SK-N-SH (cell line): ENCODE measurements around the gene TMEM170A. TPM values are rescaled to one million over a fixed set of nuclear protein-coding genes. Genes with fewer than 3 reads are reported as not detected.

Experiments
- CTCF ChIA-PET: fragments of 300-600, 350-600 bp; formaldehyde crosslinking; extraction: SDS; loops from one replicate; lab custom pipeline; 2021; lab: Yijun Ruan, JAX
- POLR2A ChIA-PET: fragments of 350-600 bp; sonication (Branson Sonifier 250); formaldehyde crosslinking; extraction: SDS; loops from one replicate; lab custom pipeline; 2020; ENCODE audit warnings: antibody characterized with exemption, inconsistent platforms; lab: Yijun Ruan, JAX
- DNase-seq: peaks from one replicate; pipeline ENCODE4 v3.0.0; 2012
- H2AFZ ChIP-seq: fragments of 200-600 bp; sonication (generic); 2 replicates; pipeline ENCODE4 v1.8.1; 2016; ENCODE audit warnings: antibody characterized with exemption, mild to moderate bottlenecking, low read depth
- H3F3A ChIP-seq: fragments of 200-600 bp; sonication (generic); replicated peaks from 2 replicates; pipeline ENCODE3; 2016; ENCODE audit warnings: antibody characterized with exemption, mild to moderate bottlenecking; ENCODE audit not compliant: insufficient read depth
- H3K27ac ChIP-seq, 2 experiments: fragments of 200-500 bp in 1 of 2; fragments of 200-600 bp in 1 of 2; sonication (Bioruptor generic) in 1 of 2; sonication (generic), shearing (Covaris generic) in 1 of 2; 2 replicates each; pipeline versions ENCODE4 v1.5.1 to v1.6.1; 2014 to 2016; ENCODE audit warnings: low read depth in 2 of 2, inconsistent platforms in 1 of 2, low read length in 1 of 2, mild to moderate bottlenecking in 1 of 2, mixed read lengths in 1 of 2
- H3K27me3 ChIP-seq: fragments of 200-600 bp; sonication (generic), shearing (Covaris generic); 2 replicates; pipeline ENCODE4 v1.6.1; 2016; ENCODE audit warnings: mixed run types; ENCODE audit not compliant: insufficient read depth
- H3K36me3 ChIP-seq, 2 experiments: fragments of 200-500 bp in 1 of 2; fragments of 200-600 bp in 1 of 2; sonication (Bioruptor generic) in 1 of 2; sonication (generic) in 1 of 2; replicated peaks in 1 of 2; 2 replicates each; pipeline versions ENCODE3 to v1.5.1; 2014 to 2016; ENCODE audit warnings: low read length in 1 of 2, mild to moderate bottlenecking in 1 of 2; ENCODE audit not compliant: insufficient read depth in 2 of 2, control insufficient read depth in 1 of 2
- H3K4me1 ChIP-seq, 2 experiments: fragments of 200-500 bp in 1 of 2; fragments of 200-600 bp in 1 of 2; sonication (Bioruptor generic) in 1 of 2; sonication (generic), shearing (Covaris generic) in 1 of 2; 2 replicates each; pipeline versions ENCODE4 v1.5.1 to v1.6.1; 2014 to 2016; ENCODE audit warnings: low read depth in 1 of 2, low read length in 1 of 2, mixed run types in 1 of 2; ENCODE audit not compliant: insufficient read depth in 2 of 2, control insufficient read depth in 1 of 2
- H3K4me2 ChIP-seq: fragments of 200-600 bp; sonication (generic), shearing (Covaris generic); 2 replicates; pipeline ENCODE4 v1.6.1; 2017; ENCODE audit warnings: mixed run types
- H3K4me3 ChIP-seq, 2 experiments: fragments of 200-500 bp in 1 of 2; fragments of 200-600 bp in 1 of 2; sonication (Bioruptor generic) in 1 of 2; sonication (generic), shearing (Covaris generic) in 1 of 2; 2 replicates each; pipeline versions ENCODE4 v1.5.1 to v1.8.1; 2014 to 2016; ENCODE audit warnings: low read depth in 2 of 2, inconsistent platforms in 1 of 2, low read length in 1 of 2, mild to moderate bottlenecking in 1 of 2, mixed read lengths in 1 of 2, moderate library complexity in 1 of 2
- H3K79me2 ChIP-seq: fragments of 200-600 bp; sonication (generic); 2 replicates; pipeline ENCODE4 v1.8.1; 2017; ENCODE audit warnings: mild to moderate bottlenecking; ENCODE audit not compliant: insufficient read depth
- H3K9ac ChIP-seq: fragments of 200-600 bp; sonication (generic); 2 replicates; pipeline ENCODE4 v1.6.1; 2017; ENCODE audit warnings: mixed run types
- H3K9me2 ChIP-seq: fragments of 200-600 bp; sonication (generic); 2 replicates; pipeline ENCODE4 v1.6.1; 2017; ENCODE audit warnings: mixed run types
- H3K9me3 ChIP-seq: fragments of 200-600 bp; sonication (generic); 2 replicates; pipeline ENCODE4 v1.6.1; 2017; ENCODE audit warnings: mixed run types, mild to moderate bottlenecking, moderate library complexity
- H4K20me1 ChIP-seq: fragments of 200-600 bp; sonication (generic); 2 replicates; pipeline ENCODE4 v1.6.1; 2017; ENCODE audit warnings: mild to moderate bottlenecking, mixed run types; ENCODE audit not compliant: insufficient read depth
- CHD2 ChIP-seq: fragments of 150-350 bp; IDR thresholded peaks from 2 replicates; pipeline ENCODE4 v1.6.1; 2018; ENCODE audit warnings: low read length; ENCODE audit not compliant: partially characterized antibody
- ELF1 ChIP-seq: IDR thresholded peaks from 2 replicates; pipeline ENCODE4 v1.4.0; 2012
- EP300 ChIP-seq, 2 experiments: IDR thresholded peaks; 2 replicates each; pipeline versions ENCODE4 v1.4.0 to v1.6.1; 2012; ENCODE audit warnings: borderline replicate concordance in 1 of 2, low read depth in 1 of 2, low read length in 1 of 2
- FOSL2 ChIP-seq: IDR thresholded peaks from 2 replicates; pipeline ENCODE4 v1.4.0; 2012; ENCODE audit warnings: low read depth, mild to moderate bottlenecking, moderate library complexity, borderline replicate concordance
- GABPA ChIP-seq: IDR thresholded peaks from 2 replicates; pipeline ENCODE4 v1.4.0; 2012; ENCODE audit warnings: low read depth, mild to moderate bottlenecking
- GATA2 ChIP-seq: sonication (generic); formaldehyde crosslinking; IDR thresholded peaks from 2 replicates; pipeline ENCODE4 v1.5.0; 2020; ENCODE audit warnings: mild to moderate bottlenecking, missing genetic modification reagents
- MEF2A ChIP-seq: IDR thresholded peaks from 2 replicates; pipeline ENCODE4 v1.4.0; 2012; ENCODE audit warnings: low read depth, borderline replicate concordance
- MXI1 ChIP-seq: IDR thresholded peaks from 2 replicates; pipeline ENCODE4 v1.6.1; 2012; ENCODE audit warnings: mild to moderate bottlenecking, low read depth, low read length, improper control_type of control experiment
- NFIC ChIP-seq: IDR thresholded peaks from 2 replicates; pipeline ENCODE4 v1.4.0; 2012; ENCODE audit warnings: borderline replicate concordance
- NRF1 ChIP-seq: IDR thresholded peaks from 2 replicates; pipeline ENCODE4 v1.6.1; 2012; ENCODE audit warnings: low read depth, mild to moderate bottlenecking, low read length
- POLR2AphosphoS5 ChIP-seq: IDR thresholded peaks from 2 replicates; pipeline ENCODE4 v1.6.1; 2012; ENCODE audit warnings: low read depth, low read length
- RAD21 ChIP-seq: IDR thresholded peaks from 2 replicates; pipeline ENCODE4 v1.6.1; 2012; ENCODE audit warnings: mild to moderate bottlenecking, low read length
- RFX5 ChIP-seq: IDR thresholded peaks from 2 replicates; pipeline ENCODE4 v1.6.1; 2012; ENCODE audit warnings: mild to moderate bottlenecking, improper control_type of control experiment, low read length
- RXRA ChIP-seq: IDR thresholded peaks from 2 replicates; pipeline ENCODE4 v1.4.0; 2012; ENCODE audit warnings: low read depth, mild to moderate bottlenecking, borderline replicate concordance
- SMC3 ChIP-seq: IDR thresholded peaks from 2 replicates; pipeline ENCODE4 v1.6.1; 2012; ENCODE audit warnings: low read depth, low read length, improper control_type of control experiment
- TAF1 ChIP-seq: IDR thresholded peaks from 2 replicates; pipeline ENCODE4 v1.6.1; 2012; ENCODE audit warnings: low read depth, mild to moderate bottlenecking, low read length, moderate library complexity, borderline replicate concordance
- TCF12 ChIP-seq: IDR thresholded peaks from 2 replicates; pipeline ENCODE4 v1.4.0; 2012
- TEAD4 ChIP-seq: IDR thresholded peaks from 2 replicates; pipeline ENCODE4 v1.4.0; 2012; ENCODE audit warnings: mild to moderate bottlenecking, borderline replicate concordance; ENCODE audit not compliant: insufficient read depth
- YY1 ChIP-seq: IDR thresholded peaks from 2 replicates; pipeline ENCODE4 v1.4.0; 2012; ENCODE audit warnings: low read depth, mild to moderate bottlenecking
- WGBS: methylation state at CpG from one replicate; pipeline ENCODE4 v1.1.6; 2017; ENCODE audit warnings: low lambda C conversion rate; 5-methylcytosine and 5-hydroxymethylcytosine counted together
- polyA plus RNA-seq, 3 experiments: library from polyadenylated mRNA; depleted of rRNA; stranded (reverse); fragments of >200 nt; gene quantifications; 2 replicates each; pipeline ENCODE4 v1.2.3, GENCODE V29; 2012
- TF ChIP-seq, protein P1 (sequence below): fragments of 200-600 bp; sonication (generic); IDR thresholded peaks from 2 replicates; pipeline ENCODE4 v1.6.1; 2017; ENCODE audit warnings: antibody characterized with exemption, mild to moderate bottlenecking, moderate library complexity
- TF ChIP-seq, protein P2 (sequence below): IDR thresholded peaks from 2 replicates; pipeline ENCODE4; 2012
- TF ChIP-seq, protein P3 (sequence below): IDR thresholded peaks from 2 replicates; pipeline ENCODE4 v1.6.1; 2012; ENCODE audit warnings: mild to moderate bottlenecking, low read depth, low read length, moderate library complexity
- TF ChIP-seq, protein P4 (sequence below): fragments of 150-350 bp; IDR thresholded peaks from 2 replicates; pipeline ENCODE4 v1.6.1; 2017; ENCODE audit warnings: antibody characterized with exemption, low read length, low read depth, borderline replicate concordance
- TF ChIP-seq, protein P5 (sequence below): IDR thresholded peaks from 2 replicates; pipeline ENCODE4 v1.4.0; 2012; ENCODE audit warnings: low read depth

TMEM170A gene, protein sequence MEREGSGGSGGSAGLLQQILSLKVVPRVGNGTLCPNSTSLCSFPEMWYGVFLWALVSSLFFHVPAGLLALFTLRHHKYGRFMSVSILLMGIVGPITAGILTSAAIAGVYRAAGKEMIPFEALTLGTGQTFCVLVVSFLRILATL
- polyA plus RNA-seq (2012; rRNA removed) = 9.2 and 11.0 TPM in 2 replicates
- 9.3 and 10.1 TPM in 2 replicates for polyA plus RNA-seq (2012; cell fraction: cytosol; rRNA removed)
- 9.7 and 11.5 TPM in 2 replicates for polyA plus RNA-seq (2012; cell fraction: nucleus; rRNA removed)

DNA sequence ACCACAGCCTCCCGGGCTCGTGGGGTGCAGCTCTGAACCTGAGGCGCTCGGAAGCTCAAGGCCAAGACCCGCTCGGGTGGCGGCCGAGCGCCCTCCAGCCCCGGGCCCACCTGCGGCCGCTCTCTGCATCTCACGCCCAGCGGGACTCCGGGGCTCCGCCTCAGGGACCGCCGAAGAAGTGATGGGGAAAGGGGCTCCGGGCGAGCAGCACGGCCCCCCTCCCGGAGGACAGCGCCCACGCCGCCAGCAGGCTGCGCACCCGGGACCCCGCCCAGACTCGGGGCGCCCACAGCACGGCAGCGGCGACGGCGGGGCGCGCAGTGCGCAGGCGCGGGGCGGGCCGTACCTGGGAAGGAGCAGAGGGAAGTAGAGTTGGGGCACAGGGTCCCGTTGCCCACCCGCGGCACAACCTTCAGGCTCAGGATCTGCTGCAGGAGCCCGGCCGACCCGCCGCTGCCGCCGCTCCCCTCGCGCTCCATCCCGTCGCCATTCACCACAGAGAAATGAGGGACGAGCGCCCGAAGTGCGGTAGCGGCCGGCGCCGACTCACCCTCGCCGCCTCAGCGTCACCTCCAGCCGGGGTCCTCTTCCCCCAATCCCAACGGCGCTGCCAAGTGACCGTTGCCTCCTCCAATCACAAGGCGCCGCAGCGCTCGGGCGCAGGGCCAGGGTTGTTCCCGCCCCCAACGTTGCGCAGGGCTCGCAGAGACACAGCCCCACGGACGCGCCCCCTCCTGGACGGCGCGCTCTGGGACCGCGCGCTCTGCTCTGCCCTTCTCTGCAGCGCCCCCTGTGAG lies at the start of gene TMEM170A:
Gene TMEM170A (minus strand): TSS at position 568 of the 797 bp plus-strand sequence. CDS start 89 bp downstream, at position 479.
- no peaks in the 10 kb centered on the region for H3K36me3 ChIP-seq
- no peaks in the 10 kb centered on the region for H3K9me2 ChIP-seq
- no peaks in the 10 kb centered on the region for H3K9me3 ChIP-seq
- peaks cover 2% of the 10 kb centered on the region for H3F3A ChIP-seq
- ChIA-PET CTCF (interaction anchor here (0.7 to 4.2 kb wide), 41 partner anchors 8 to 396 kb away, joined by 3 to 22 read pairs (median 4); partner anchors contain the start of gene CTRB2), POLR2A (interaction anchor here (1.0 to 1.2 kb wide), 3 partner anchors 31 to 266 kb away, joined by 3 to 4 read pairs (median 3); partner anchors contain the start of genes ADAT1 and CFDP1)
- H3K27me3 ChIP-seq = no peaks in the 10 kb centered on the region
- peak within 1 kb of the TSS; percentile 84 for H3K9ac ChIP-seq
- peak within 1 kb of the TSS; percentile 69 to 85 for H3K4me3 ChIP-seq
- DNase-seq = peak; percentile 98
- peak within 1 kb of the TSS; percentile 99 for H3K4me2 ChIP-seq
- peak within 1 kb of the TSS; percentile 80 to 95 for H3K27ac ChIP-seq
- H3K4me1 ChIP-seq = peaks cover 0 to 3% of the 10 kb centered on the region in 2 experiments; a peak in 2 of 4 replicates
- H4K20me1 ChIP-seq = peaks cover 22% of the 10 kb centered on the region
- H2AFZ ChIP-seq = peak within 1 kb of the TSS; percentile 95
- peaks cover 47% of the 10 kb centered on the region for H3K79me2 ChIP-seq
- WGBS = under 1% methylated on average over 37 of the region's 89 CpGs
- TF ChIP-seq SMC3 (peak; percentile 86), EP300 (IDR thresholded peaks at IDR 0.05; ENCODE audit: borderline replicate concordance in 1 of 2, low read depth in 1 of 2, low read length in 1 of 2) (no peak), FOSL2 (no peak), RAD21 (peak; percentile 77; the same call in 1 of the 2 replicates), POLR2AphosphoS5 (peak; percentile 97), CHD2 (peak; percentile 77), YY1 (no peak), NRF1 (peak; percentile 82), TEAD4 (0 out of 2 replicates have a peak, but pooled peaks have one; percentile 8), ELF1 (no peak), TAF1 (peak; percentile 26), MEF2A (no peak), RXRA (no peak), NFIC (peak; percentile 89), GABPA (no peak; the same call in 1 of the 2 replicates), RFX5 (no peak), TCF12 (0 out of 2 replicates have a peak, but pooled peaks have one; percentile 12), GATA2 (CRISPR knock-in tag) (no peak), MXI1 (peak; percentile 74)
- TF ChIP-seq, protein P1, sequence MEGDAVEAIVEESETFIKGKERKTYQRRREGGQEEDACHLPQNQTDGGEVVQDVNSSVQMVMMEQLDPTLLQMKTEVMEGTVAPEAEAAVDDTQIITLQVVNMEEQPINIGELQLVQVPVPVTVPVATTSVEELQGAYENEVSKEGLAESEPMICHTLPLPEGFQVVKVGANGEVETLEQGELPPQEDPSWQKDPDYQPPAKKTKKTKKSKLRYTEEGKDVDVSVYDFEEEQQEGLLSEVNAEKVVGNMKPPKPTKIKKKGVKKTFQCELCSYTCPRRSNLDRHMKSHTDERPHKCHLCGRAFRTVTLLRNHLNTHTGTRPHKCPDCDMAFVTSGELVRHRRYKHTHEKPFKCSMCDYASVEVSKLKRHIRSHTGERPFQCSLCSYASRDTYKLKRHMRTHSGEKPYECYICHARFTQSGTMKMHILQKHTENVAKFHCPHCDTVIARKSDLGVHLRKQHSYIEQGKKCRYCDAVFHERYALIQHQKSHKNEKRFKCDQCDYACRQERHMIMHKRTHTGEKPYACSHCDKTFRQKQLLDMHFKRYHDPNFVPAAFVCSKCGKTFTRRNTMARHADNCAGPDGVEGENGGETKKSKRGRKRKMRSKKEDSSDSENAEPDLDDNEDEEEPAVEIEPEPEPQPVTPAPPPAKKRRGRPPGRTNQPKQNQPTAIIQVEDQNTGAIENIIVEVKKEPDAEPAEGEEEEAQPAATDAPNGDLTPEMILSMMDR = peak; percentile 100
- TF ChIP-seq, protein P2, sequence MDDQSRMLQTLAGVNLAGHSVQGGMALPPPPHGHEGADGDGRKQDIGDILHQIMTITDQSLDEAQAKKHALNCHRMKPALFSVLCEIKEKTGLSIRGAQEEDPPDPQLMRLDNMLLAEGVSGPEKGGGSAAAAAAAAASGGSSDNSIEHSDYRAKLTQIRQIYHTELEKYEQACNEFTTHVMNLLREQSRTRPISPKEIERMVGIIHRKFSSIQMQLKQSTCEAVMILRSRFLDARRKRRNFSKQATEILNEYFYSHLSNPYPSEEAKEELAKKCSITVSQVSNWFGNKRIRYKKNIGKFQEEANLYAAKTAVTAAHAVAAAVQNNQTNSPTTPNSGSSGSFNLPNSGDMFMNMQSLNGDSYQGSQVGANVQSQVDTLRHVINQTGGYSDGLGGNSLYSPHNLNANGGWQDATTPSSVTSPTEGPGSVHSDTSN = peak; percentile 97
- TF ChIP-seq, protein P3, sequence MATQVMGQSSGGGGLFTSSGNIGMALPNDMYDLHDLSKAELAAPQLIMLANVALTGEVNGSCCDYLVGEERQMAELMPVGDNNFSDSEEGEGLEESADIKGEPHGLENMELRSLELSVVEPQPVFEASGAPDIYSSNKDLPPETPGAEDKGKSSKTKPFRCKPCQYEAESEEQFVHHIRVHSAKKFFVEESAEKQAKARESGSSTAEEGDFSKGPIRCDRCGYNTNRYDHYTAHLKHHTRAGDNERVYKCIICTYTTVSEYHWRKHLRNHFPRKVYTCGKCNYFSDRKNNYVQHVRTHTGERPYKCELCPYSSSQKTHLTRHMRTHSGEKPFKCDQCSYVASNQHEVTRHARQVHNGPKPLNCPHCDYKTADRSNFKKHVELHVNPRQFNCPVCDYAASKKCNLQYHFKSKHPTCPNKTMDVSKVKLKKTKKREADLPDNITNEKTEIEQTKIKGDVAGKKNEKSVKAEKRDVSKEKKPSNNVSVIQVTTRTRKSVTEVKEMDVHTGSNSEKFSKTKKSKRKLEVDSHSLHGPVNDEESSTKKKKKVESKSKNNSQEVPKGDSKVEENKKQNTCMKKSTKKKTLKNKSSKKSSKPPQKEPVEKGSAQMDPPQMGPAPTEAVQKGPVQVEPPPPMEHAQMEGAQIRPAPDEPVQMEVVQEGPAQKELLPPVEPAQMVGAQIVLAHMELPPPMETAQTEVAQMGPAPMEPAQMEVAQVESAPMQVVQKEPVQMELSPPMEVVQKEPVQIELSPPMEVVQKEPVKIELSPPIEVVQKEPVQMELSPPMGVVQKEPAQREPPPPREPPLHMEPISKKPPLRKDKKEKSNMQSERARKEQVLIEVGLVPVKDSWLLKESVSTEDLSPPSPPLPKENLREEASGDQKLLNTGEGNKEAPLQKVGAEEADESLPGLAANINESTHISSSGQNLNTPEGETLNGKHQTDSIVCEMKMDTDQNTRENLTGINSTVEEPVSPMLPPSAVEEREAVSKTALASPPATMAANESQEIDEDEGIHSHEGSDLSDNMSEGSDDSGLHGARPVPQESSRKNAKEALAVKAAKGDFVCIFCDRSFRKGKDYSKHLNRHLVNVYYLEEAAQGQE = no peak
- TF ChIP-seq, protein P4, sequence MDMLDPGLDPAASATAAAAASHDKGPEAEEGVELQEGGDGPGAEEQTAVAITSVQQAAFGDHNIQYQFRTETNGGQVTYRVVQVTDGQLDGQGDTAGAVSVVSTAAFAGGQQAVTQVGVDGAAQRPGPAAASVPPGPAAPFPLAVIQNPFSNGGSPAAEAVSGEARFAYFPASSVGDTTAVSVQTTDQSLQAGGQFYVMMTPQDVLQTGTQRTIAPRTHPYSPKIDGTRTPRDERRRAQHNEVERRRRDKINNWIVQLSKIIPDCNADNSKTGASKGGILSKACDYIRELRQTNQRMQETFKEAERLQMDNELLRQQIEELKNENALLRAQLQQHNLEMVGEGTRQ = no peak
- TF ChIP-seq, protein P5, sequence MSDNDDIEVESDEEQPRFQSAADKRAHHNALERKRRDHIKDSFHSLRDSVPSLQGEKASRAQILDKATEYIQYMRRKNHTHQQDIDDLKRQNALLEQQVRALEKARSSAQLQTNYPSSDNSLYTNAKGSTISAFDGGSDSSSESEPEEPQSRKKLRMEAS = peak; percentile 86
